B cell (primary cell): ENCODE results near the gene TBX18. TPM values are rescaled to one million over a fixed set of nuclear protein-coding genes. Genes with fewer than 3 reads are reported as not detected.

Experiments used
- ATAC-seq: fragments of 200-7000 bp; cut with Tn5 transposase; one replicate; pipeline ENCODE4 v1.10.0; 2021; ENCODE audit warnings: low read depth, mild to moderate bottlenecking, moderate number of reproducible peaks, moderate library complexity
- CTCF ChIA-PET: fragments of 350-600 bp; sonication (Branson Sonifier 250); formaldehyde crosslinking; loops from one replicate; lab custom pipeline; 2021; ENCODE audit warnings: antibody characterized with exemption, inconsistent platforms; lab: Charles Lee
- POLR2A ChIA-PET: fragments of 350-600 bp; sonication (Branson Sonifier 250); formaldehyde crosslinking; loops from one replicate; lab custom pipeline; 2021; ENCODE audit warnings: antibody characterized with exemption; lab: Charles Lee
- DNase-seq: peaks from one replicate; pipeline ENCODE4 v3.0.0; 2013
- H2AFZ ChIP-seq: 2 replicates; pipeline ENCODE4 v1.6.1; 2012; ENCODE audit warnings: mild to moderate bottlenecking, low read depth, low read length; ENCODE audit not compliant: insufficient read depth, poor library complexity, severe bottlenecking
- H3K27ac ChIP-seq, 2 donors: 1 replicate in 1 of 2; 2 replicates in 1 of 2; pipeline ENCODE4 v1.5.1; 2012 to 2013; ENCODE audit warnings: low read length in 2 of 2, mild to moderate bottlenecking in 2 of 2, moderate library complexity in 1 of 2
- H3K27me3 ChIP-seq, 4 experiments: fragments of 200-600 bp in 1 of 4; sonication (generic) in 1 of 4; replicated peaks in 1 of 4; 1 replicate in 2 of 4; 2 replicates in 2 of 4; pipeline versions ENCODE4 v1.6.1 to v1.7.0; 2013 to 2016; ENCODE audit warnings: low read length in 3 of 4, mild to moderate bottlenecking in 2 of 4, mixed read lengths in 1 of 4, moderate library complexity in 1 of 4; ENCODE audit not compliant: insufficient read depth in 4 of 4, control insufficient read depth in 3 of 4; ENCODE audit errors: control extremely low read depth in 1 of 4
- H3K36me3 ChIP-seq, 2 experiments: replicated peaks in 1 of 2; 1 replicate in 1 of 2; 2 replicates in 1 of 2; pipeline versions ENCODE4 v1.6.1 to v1.7.1; 2013; ENCODE audit warnings: low read length in 1 of 2; ENCODE audit not compliant: insufficient read depth in 2 of 2, control insufficient read depth in 1 of 2; ENCODE audit errors: control extremely low read depth in 1 of 2, extremely low read depth in 1 of 2
- H3K4me1 ChIP-seq, 2 donors: fragments of 200-600 bp in 1 of 2; sonication (generic) in 1 of 2; 1 replicate in 1 of 2; 2 replicates in 1 of 2; pipeline versions ENCODE4 v1.5.1 to v1.6.1; 2013 to 2017; ENCODE audit warnings: low read length in 2 of 2; ENCODE audit not compliant: control insufficient read depth in 2 of 2, insufficient read depth in 2 of 2
- H3K4me2 ChIP-seq: replicated peaks from 2 replicates; pipeline ENCODE3; 2012; ENCODE audit warnings: mild to moderate bottlenecking, low read depth, low read length; ENCODE audit not compliant: poor library complexity, severe bottlenecking
- H3K4me3 ChIP-seq, 5 experiments: fragments of 200-600 bp in 1 of 5; sonication (generic) in 1 of 5; 1 replicate in 3 of 5; 2 replicates in 2 of 5; pipeline versions ENCODE4 v1.5.1 to v1.7.0; 2011 to 2016; ENCODE audit warnings: low read length in 4 of 5, mild to moderate bottlenecking in 4 of 5, low read depth in 2 of 5, control low read depth in 1 of 5, moderate library complexity in 1 of 5; ENCODE audit not compliant: insufficient read depth in 1 of 5; ENCODE audit errors: control extremely low read depth in 1 of 5, extremely low read depth in 1 of 5
- H3K79me2 ChIP-seq: fragments of 200-600 bp; sonication (generic); one replicate; pipeline ENCODE4 v1.6.0; 2016; ENCODE audit warnings: low read length; ENCODE audit not compliant: control insufficient read depth, insufficient read depth
- H3K9ac ChIP-seq: fragments of 200-600 bp; sonication (generic); 2 replicates; pipeline ENCODE4 v1.6.1; 2017; ENCODE audit warnings: mild to moderate bottlenecking, low read length, moderate library complexity
- H3K9me3 ChIP-seq, 3 donors: one replicate each; pipeline versions ENCODE4 v1.6.1 to v1.7.1; 2013; ENCODE audit warnings: low read length in 2 of 3; ENCODE audit not compliant: control insufficient read depth in 2 of 3, insufficient read depth in 1 of 3; ENCODE audit errors: control extremely low read depth in 1 of 3
- H4K20me1 ChIP-seq: 2 replicates; pipeline ENCODE4 v1.6.0; 2012; ENCODE audit warnings: mild to moderate bottlenecking, low read length; ENCODE audit not compliant: insufficient read depth, control insufficient read depth, poor library complexity, severe bottlenecking
- H3K27ac Mint-ChIP-seq: one replicate; pipeline ENCODE4 v1.8.0; 2021; ENCODE audit warnings: mixed read lengths
- H3K27me3 Mint-ChIP-seq: one replicate; pipeline ENCODE4 v1.8.0; 2021; ENCODE audit warnings: mixed read lengths
- H3K4me1 Mint-ChIP-seq: one replicate; pipeline ENCODE4 v1.8.0; 2021; ENCODE audit warnings: mixed read lengths
- H3K4me3 Mint-ChIP-seq: one replicate; pipeline ENCODE4 v1.8.0; 2021; ENCODE audit warnings: mixed read lengths
- H3K9me3 Mint-ChIP-seq: one replicate; pipeline ENCODE4 v1.8.0; 2022; ENCODE audit warnings: mixed read lengths; ENCODE audit not compliant: insufficient read depth
- CTCF ChIP-seq: fragments of 200-600 bp; IDR thresholded peaks from one replicate; pipeline ENCODE4 v1.8.0; 2022; ENCODE audit warnings: antibody characterized with exemption, mild to moderate bottlenecking
- EZH2 ChIP-seq: IDR thresholded peaks from 2 replicates; pipeline ENCODE4 v1.6.1; 2012; ENCODE audit warnings: borderline replicate concordance, low read depth, mild to moderate bottlenecking, moderate library complexity, low read length; ENCODE audit not compliant: insufficient read depth, poor library complexity, severe bottlenecking
- WGBS: methylation state at CpG from one replicate; pipeline ENCODE4 v1.1.5; 2013; ENCODE audit warnings: missing lambda C conversion rate; ENCODE audit not compliant: insufficient coverage; 5-methylcytosine and 5-hydroxymethylcytosine counted together
- intact Hi-C: fragments of 100-400 bp; cut with micrococcal nuclease; formaldehyde crosslinking; loops from one replicate; pipeline ENCODE4 v1.10.0; 2022
- polyA plus RNA-seq: library from polyadenylated mRNA; depleted of rRNA; stranded (reverse); fragments of >200 nt; gene quantifications from 2 replicates; pipeline ENCODE4 v1.2.3, GENCODE V29; 2012
- total RNA-seq, 2 donors: library from RNA; stranded (reverse); fragments of 120-200 nt in 1 of 2; gene quantifications; 1 replicate in 1 of 2; 2 replicates in 1 of 2; pipeline versions ENCODE4 v1.2.3 to v1.2.4, GENCODE V29; 2013 to 2022

TBX18 gene
- total and polyA plus RNA-seq, 2 donors (not counting 1 experiment from before 2014, with no cell fraction given), result not detected

- H3K4me3 ChIP-seq, result no peak overlapping the region
- H3K27me3 Mint-ChIP-seq, result no peaks in the 10 kb centered on the region
- H3K27ac Mint-ChIP-seq, result no peak overlapping the region
- WGBS, result 55% methylated on average over 2 of the region's 3 CpGs
- no peaks in the 10 kb centered on the region for H3K36me3 ChIP-seq
- H3K9me3 Mint-ChIP-seq, result peaks cover 3% of the 10 kb centered on the region
- intact Hi-C loops, result no loop called here
- CTCF ChIA-PET, result no interaction called here
- no peak overlapping the region for H3K9ac ChIP-seq
- H2AFZ ChIP-seq, result no peak overlapping the region
- H3K4me3 Mint-ChIP-seq, result no peak overlapping the region
- no peaks in the 10 kb centered on the region for H3K4me1 Mint-ChIP-seq
- POLR2A ChIA-PET, result no interaction called here
- no peaks in the 10 kb centered on the region for H3K4me1 ChIP-seq
- no peak overlapping the region for H3K27ac ChIP-seq
- no peaks in the 10 kb centered on the region for H3K79me2 ChIP-seq
- TF ChIP-seq EZH2 (no peak), CTCF (no peak)
- no peaks in the 10 kb centered on the region for H3K9me3 ChIP-seq
- H3K27me3 ChIP-seq, result no peaks in the 10 kb centered on the region
- DNase-seq (no peak), ATAC-seq (no peak)
- no peak overlapping the region for H3K4me2 ChIP-seq
- H4K20me1 ChIP-seq, result no peaks in the 10 kb centered on the region
Measured at GRCh38 chr6:84801250-84801649, 36.9 kb upstream of the TBX18 start.

GRCh38 chr6:84798257-84798656 lies 33.9 kb upstream of the TBX18 start:
- H3K27me3 ChIP-seq, result no peaks in the 10 kb centered on the region
- no peak overlapping the region for H3K4me3 ChIP-seq
- ATAC-seq, result no peak

More at GRCh38 chr6:84798257-84798656, 33.9 kb upstream of the TBX18 start:
- Histone ChIP-seq H3K9ac (no peak overlapping the region), H3K36me3 (no peaks in the 10 kb centered on the region), H3K4me2 (no peak overlapping the region), H3K27ac (no peak overlapping the region), H3K9me3 (no peaks in the 10 kb centered on the region), H3K79me2 (no peaks in the 10 kb centered on the region), H3K4me1 (no peaks in the 10 kb centered on the region), H2AFZ (no peak overlapping the region), H4K20me1 (no peaks in the 10 kb centered on the region)
- POLR2A ChIA-PET, result no interaction called here
- no peak overlapping the region for H3K4me3 Mint-ChIP-seq
- TF ChIP-seq EZH2 (no peak), CTCF (no peak)
- intact Hi-C loops, result no loop called here
- no peaks in the 10 kb centered on the region for H3K4me1 Mint-ChIP-seq
- no peak for DNase-seq
- H3K9me3 Mint-ChIP-seq, result peaks cover 4% of the 10 kb centered on the region
- no CpG with 5 or more reads among the region's 1 CpG for WGBS
- H3K27me3 Mint-ChIP-seq, result no peaks in the 10 kb centered on the region
- CTCF ChIA-PET, result no interaction called here
- H3K27ac Mint-ChIP-seq, result no peak overlapping the region
